Mesenchymal stem cell (in vitro differentiated cells and primary cell): ENCODE measurements around the gene NRBF2.

ENCODE experiments used
- DNase-seq: peaks from one replicate; pipeline ENCODE4 v3.0.0-alpha.2; 2013
- H2AFZ ChIP-seq: one replicate; pipeline ENCODE4 v1.6.1; 2013; ENCODE audit warnings: low read depth, mild to moderate bottlenecking, control low read depth, inconsistent platforms, low read length, moderate library complexity
- H2AK5ac ChIP-seq: 2 replicates; pipeline ENCODE4 v1.6.1; 2013; ENCODE audit warnings: low read length, moderate library complexity, mild to moderate bottlenecking, inconsistent platforms; ENCODE audit not compliant: severe bottlenecking
- H2BK120ac ChIP-seq: one replicate; pipeline ENCODE4 v1.6.1; 2013; ENCODE audit warnings: low read depth, mild to moderate bottlenecking, inconsistent platforms, low read length, moderate library complexity
- H2BK12ac ChIP-seq, 2 experiments: one replicate each; pipeline ENCODE4 v1.6.1; 2013; ENCODE audit warnings: inconsistent platforms in 2 of 2, low read length in 2 of 2, mild to moderate bottlenecking in 2 of 2, moderate library complexity in 2 of 2, control low read depth in 1 of 2
- H2BK15ac ChIP-seq: one replicate; pipeline ENCODE4 v1.6.1; 2013; ENCODE audit warnings: mild to moderate bottlenecking, low read depth, inconsistent platforms; ENCODE audit not compliant: poor library complexity, severe bottlenecking
- H2BK5ac ChIP-seq: 2 replicates; pipeline ENCODE4 v1.6.1; 2013; ENCODE audit warnings: low read depth, mild to moderate bottlenecking, low read length, control low read depth, inconsistent platforms; ENCODE audit not compliant: poor library complexity, severe bottlenecking
- H3K14ac ChIP-seq, 2 experiments: one replicate each; pipeline ENCODE4 v1.6.1; 2013; ENCODE audit warnings: inconsistent platforms in 2 of 2, low read length in 2 of 2, control low read depth in 1 of 2, mild to moderate bottlenecking in 1 of 2, moderate library complexity in 1 of 2
- H3K18ac ChIP-seq, 2 experiments: one replicate each; pipeline ENCODE4 v1.6.1; 2013; ENCODE audit warnings: inconsistent platforms in 2 of 2, low read length in 2 of 2, control low read depth in 1 of 2, low read depth in 1 of 2, mild to moderate bottlenecking in 1 of 2
- H3K23ac ChIP-seq, 2 experiments: one replicate each; pipeline ENCODE4 v1.6.1; 2013; ENCODE audit warnings: inconsistent platforms in 2 of 2, low read length in 2 of 2, mild to moderate bottlenecking in 2 of 2, moderate library complexity in 2 of 2, control low read depth in 1 of 2
- H3K27ac ChIP-seq: 2 replicates; pipeline ENCODE4 v1.5.1; 2013; ENCODE audit warnings: mild to moderate bottlenecking, moderate library complexity, low read length, control low read depth, inconsistent platforms; ENCODE audit not compliant: poor library complexity, severe bottlenecking
- H3K27me3 ChIP-seq, 2 experiments: 2 replicates each; pipeline versions ENCODE4 v1.6.1 to v1.7.0; 2013; ENCODE audit warnings: low read length in 2 of 2, mild to moderate bottlenecking in 2 of 2, moderate library complexity in 2 of 2, control low read depth in 1 of 2, inconsistent platforms in 1 of 2; ENCODE audit not compliant: control insufficient read depth in 1 of 2, insufficient read depth in 1 of 2
- H3K36me3 ChIP-seq, 2 experiments: 2 replicates each; pipeline versions ENCODE4 v1.6.1 to v1.7.0; 2013; ENCODE audit warnings: low read length in 2 of 2, control low read depth in 1 of 2, inconsistent platforms in 1 of 2, low read depth in 1 of 2, mild to moderate bottlenecking in 1 of 2; ENCODE audit not compliant: insufficient read depth in 2 of 2, control insufficient read depth in 1 of 2
- H3K4ac ChIP-seq, 2 experiments: one replicate each; pipeline ENCODE4 v1.6.1; 2013; ENCODE audit warnings: inconsistent platforms in 2 of 2, low read length in 2 of 2, mild to moderate bottlenecking in 2 of 2, moderate library complexity in 2 of 2, control low read depth in 1 of 2, low read depth in 1 of 2
- H3K4me1 ChIP-seq: 2 replicates; pipeline ENCODE4 v1.6.1; 2013; ENCODE audit warnings: low read depth, low read length, control low read depth; ENCODE audit not compliant: control insufficient read depth, insufficient read depth
- H3K4me2 ChIP-seq: 2 replicates; pipeline ENCODE4 v1.6.1; 2013; ENCODE audit warnings: low read length, mild to moderate bottlenecking, inconsistent platforms; ENCODE audit not compliant: poor library complexity, severe bottlenecking
- H3K4me3 ChIP-seq, 2 experiments: 2 replicates each; pipeline versions ENCODE4 v1.5.1 to v1.7.0; 2013; ENCODE audit warnings: low read length in 2 of 2, mild to moderate bottlenecking in 2 of 2, control low read depth in 1 of 2, low read depth in 1 of 2; ENCODE audit not compliant: insufficient read depth in 1 of 2
- H3K79me1 ChIP-seq: replicated peaks from 2 replicates; pipeline ENCODE4 v1.6.1; 2013; ENCODE audit warnings: mild to moderate bottlenecking, control low read depth, low read length, inconsistent platforms; ENCODE audit not compliant: poor library complexity, severe bottlenecking
- H3K9ac ChIP-seq: 2 replicates; pipeline ENCODE4 v1.7.0; 2013; ENCODE audit warnings: mild to moderate bottlenecking, low read length, moderate library complexity
- H3K9me3 ChIP-seq: 2 replicates; pipeline ENCODE4 v1.7.0; 2013; ENCODE audit warnings: mild to moderate bottlenecking, low read length; ENCODE audit not compliant: control insufficient read depth
- H4K8ac ChIP-seq: one replicate; pipeline ENCODE4 v1.6.1; 2013; ENCODE audit warnings: inconsistent platforms, mild to moderate bottlenecking, low read length, moderate library complexity
- H4K91ac ChIP-seq: one replicate; pipeline ENCODE4 v1.6.1; 2013; ENCODE audit warnings: mild to moderate bottlenecking, low read length, inconsistent platforms
- WGBS: methylation state at CpG from one replicate; pipeline ENCODE4 v1.1.7; 2013; ENCODE audit warnings: mixed read lengths; 5-methylcytosine and 5-hydroxymethylcytosine counted together

Gene NRBF2

DNA sequence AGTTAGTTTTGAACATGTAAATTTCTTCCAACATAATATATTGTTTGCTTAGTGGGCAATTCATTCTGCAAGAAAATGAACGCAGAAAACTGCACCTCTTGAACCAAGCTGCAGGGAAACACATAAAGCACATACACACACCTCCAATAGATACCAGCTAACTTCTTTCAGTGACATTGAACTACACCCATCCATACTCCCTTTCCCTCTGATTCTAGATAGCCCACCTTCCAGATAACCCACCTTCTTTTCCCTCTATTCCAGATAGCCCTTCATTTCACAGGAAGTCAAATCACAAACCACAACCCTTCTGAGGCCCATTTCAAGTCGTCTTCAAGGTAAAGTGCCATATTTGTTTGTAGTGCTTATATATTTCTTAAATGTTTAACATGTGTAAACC, 28.5 kb downstream of the NRBF2 start:
- Histone ChIP-seq H2BK15ac (no peak overlapping the region), H2AK5ac (no peak overlapping the region), H2BK120ac (no peak overlapping the region)

GRCh38 chr10:63164166-63164623, 31.1 kb downstream of the NRBF2 start:
- Histone ChIP-seq H3K4me2 (no peak overlapping the region), H3K23ac (no peak overlapping the region), H4K8ac (no peak overlapping the region), H3K27ac (no peak overlapping the region), H2BK15ac (no peak overlapping the region), H3K18ac (no peak overlapping the region), H2BK12ac (no peak overlapping the region), H3K14ac (no peak overlapping the region), H2BK5ac (no peak overlapping the region), H3K9me3 (no peaks in the 10 kb centered on the region), H3K4me1 (no peaks in the 10 kb centered on the region), H2AK5ac (no peak overlapping the region), H4K91ac (no peak overlapping the region), H3K4ac (no peak overlapping the region), H2BK120ac (no peak overlapping the region), H3K9ac (no peak overlapping the region), H3K27me3 (no peaks in the 10 kb centered on the region), H3K4me3 (no peak overlapping the region), H2AFZ (no peak overlapping the region), H3K36me3 (peaks cover 5 to 49% of the 10 kb centered on the region in 2 experiments), H3K79me1 (peaks cover 9% of the 10 kb centered on the region)
- WGBS: 98% methylated on average over 2 of the region's 2 CpGs
- DNase-seq: no peak

More for the DNA sequence above, 28.5 kb downstream of the NRBF2 start:
- H3K27me3 ChIP-seq: no peaks in the 10 kb centered on the region
- peaks cover 13% of the 10 kb centered on the region for H3K79me1 ChIP-seq
- no peak overlapping the region for H4K8ac ChIP-seq
- H2BK5ac ChIP-seq: no peak overlapping the region
- no peak overlapping the region for H3K9ac ChIP-seq
- no peak overlapping the region for H3K27ac ChIP-seq
- 98% methylated on average over 1 of the region's 2 CpGs for WGBS
- no peak overlapping the region for H3K4me2 ChIP-seq
- H3K18ac ChIP-seq: no peak overlapping the region
- no peak for DNase-seq
- H3K4me1 ChIP-seq: no peaks in the 10 kb centered on the region
- no peaks in the 10 kb centered on the region for H3K9me3 ChIP-seq
- no peak overlapping the region for H3K4ac ChIP-seq
- H4K91ac ChIP-seq: no peak overlapping the region
- no peak overlapping the region for H2AFZ ChIP-seq
- no peak overlapping the region for H3K4me3 ChIP-seq
- H3K36me3 ChIP-seq: peaks cover 5 to 29% of the 10 kb centered on the region in 2 experiments
- H3K14ac ChIP-seq: no peak overlapping the region
- H3K23ac ChIP-seq: no peak overlapping the region
- H2BK12ac ChIP-seq: no peak overlapping the region

DNA sequence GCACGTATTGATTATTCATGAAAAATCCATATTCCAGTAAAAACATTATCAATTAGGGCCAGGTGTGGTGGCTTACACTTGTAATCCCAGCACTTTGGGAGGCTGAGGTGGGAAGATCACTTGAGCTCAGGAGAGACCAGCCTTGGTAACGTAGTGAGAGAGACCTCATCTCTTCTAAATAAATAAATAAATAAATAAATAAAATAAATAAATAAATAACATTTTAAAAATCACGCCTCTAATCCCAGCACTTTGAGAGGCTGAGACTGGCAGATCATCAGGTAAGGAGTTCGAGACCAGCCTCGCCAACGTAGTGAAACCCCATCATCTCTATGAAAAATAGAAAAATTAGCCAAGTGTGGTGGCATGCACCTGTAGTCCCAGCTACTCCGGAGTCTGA, 32.1 kb downstream of the NRBF2 start:
- no peak overlapping the region for H4K91ac ChIP-seq
- DNase-seq: no peak
- H3K18ac ChIP-seq: no peak overlapping the region
- peaks cover 5 to 60% of the 10 kb centered on the region in 2 experiments for H3K36me3 ChIP-seq
- no peak overlapping the region for H2AK5ac ChIP-seq
- H2BK15ac ChIP-seq: no peak overlapping the region
- no peak overlapping the region for H3K27ac ChIP-seq
- H2BK12ac ChIP-seq: no peak overlapping the region
- no peaks in the 10 kb centered on the region for H3K9me3 ChIP-seq
- WGBS: 98% methylated on average over 5 of the region's 7 CpGs
- no peak overlapping the region for H4K8ac ChIP-seq
- H3K14ac ChIP-seq: no peak overlapping the region
- H3K4ac ChIP-seq: no peak overlapping the region
- H2AFZ ChIP-seq: no peak overlapping the region
- H3K4me2 ChIP-seq: no peak overlapping the region
- no peak overlapping the region for H2BK120ac ChIP-seq
- no peaks in the 10 kb centered on the region for H3K27me3 ChIP-seq
- H3K4me1 ChIP-seq: no peaks in the 10 kb centered on the region
- no peak overlapping the region for H3K4me3 ChIP-seq
- peaks cover 10% of the 10 kb centered on the region for H3K79me1 ChIP-seq
- H3K23ac ChIP-seq: no peak overlapping the region
- H3K9ac ChIP-seq: no peak overlapping the region
- H2BK5ac ChIP-seq: no peak overlapping the region

DNA sequence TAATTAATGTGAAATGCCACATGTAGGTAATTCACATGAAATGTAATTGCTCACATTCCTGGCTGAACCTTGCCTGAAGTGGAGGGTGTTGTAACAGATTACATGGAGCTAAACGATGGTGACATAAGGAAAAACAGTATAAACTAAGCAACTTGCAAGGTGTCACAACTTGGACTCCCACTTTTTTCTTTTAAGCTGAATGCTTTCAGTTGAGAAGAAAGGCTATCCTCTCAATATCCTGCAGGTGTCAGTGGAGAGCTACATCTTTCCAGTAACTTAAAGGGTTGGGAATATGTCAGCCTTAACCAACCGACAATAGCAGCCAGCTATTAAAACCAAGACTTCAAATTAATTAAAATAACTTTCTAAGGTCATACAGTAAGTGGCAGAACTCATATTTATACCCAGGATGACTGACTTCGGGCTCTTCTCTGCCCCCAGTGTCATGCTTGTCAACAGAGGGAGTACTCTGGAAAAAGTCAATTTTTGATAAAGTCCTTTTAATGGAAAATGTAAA, 33.7 kb downstream of the NRBF2 start:
- no peak overlapping the region for H4K8ac ChIP-seq
- no peaks in the 10 kb centered on the region for H3K27me3 ChIP-seq
- no peak overlapping the region for H3K23ac ChIP-seq
- H2BK120ac ChIP-seq: no peak overlapping the region
- H2AFZ ChIP-seq: no peak overlapping the region
- H2BK15ac ChIP-seq: no peak overlapping the region
- 60% methylated on average over 1 of the region's 3 CpGs for WGBS
- no peak overlapping the region for H4K91ac ChIP-seq
- H3K4me2 ChIP-seq: no peak overlapping the region
- peak overlapping the region; percentile 33 for H3K9ac ChIP-seq
- no peak overlapping the region for H2BK5ac ChIP-seq
- no peaks in the 10 kb centered on the region for H3K4me1 ChIP-seq
- no peak overlapping the region for H3K4me3 ChIP-seq
- DNase-seq: peak; percentile 85
- no peak overlapping the region for H3K4ac ChIP-seq
- no peak overlapping the region for H2BK12ac ChIP-seq
- no peak overlapping the region for H3K14ac ChIP-seq
- peaks cover 15% of the 10 kb centered on the region for H3K79me1 ChIP-seq
- H3K9me3 ChIP-seq: no peaks in the 10 kb centered on the region
- no peak overlapping the region for H2AK5ac ChIP-seq
- no peak overlapping the region for H3K27ac ChIP-seq
- peaks cover 8 to 75% of the 10 kb centered on the region in 2 experiments for H3K36me3 ChIP-seq
- no peak overlapping the region for H3K18ac ChIP-seq
